ENCODE data around the gene PDE7B. TPM values are rescaled to one million over a fixed set of nuclear protein-coding genes. Genes with fewer than 3 reads are reported as not detected.

PDE7B gene
- total RNA-seq, 1 experiment from 2014 or later = not detected

DNA sequence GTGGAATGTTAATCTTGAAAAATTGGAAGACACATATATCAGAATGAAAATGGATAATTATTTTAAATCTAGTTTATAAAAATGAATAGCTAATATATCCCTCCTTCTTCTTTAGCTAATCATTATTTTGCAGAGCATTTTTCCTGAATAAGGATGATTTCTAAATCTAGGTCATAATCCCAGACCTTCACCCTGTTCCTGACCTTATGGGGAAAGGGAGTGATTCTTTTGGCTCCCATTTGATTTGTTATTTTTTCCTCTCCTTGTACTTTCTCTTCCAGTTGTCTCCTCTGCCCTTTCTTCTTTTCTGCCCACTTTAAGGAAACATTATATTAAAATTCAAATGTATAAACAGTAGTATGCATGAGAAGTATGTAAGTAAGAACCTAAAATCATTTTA, 208.6 kb downstream of the PDE7B start:
- H3K36me3 Mint-ChIP-seq = no peaks in the 10 kb centered on the region
- POLR2A ChIA-PET = no interaction called here
- no peak overlapping the region for H3K27ac Mint-ChIP-seq
- ATAC-seq = no peak
- H3K9me3 Mint-ChIP-seq = no peaks in the 10 kb centered on the region
- TF ChIP-seq GRHL2 (CRISPR knock-in tag; IDR thresholded peaks at IDR 0.05; ENCODE audit: insufficient replicate concordance, severe bottlenecking) = no peak
- TF ChIP-seq ELF4 (CRISPR knock-in tag; IDR thresholded peaks at IDR 0.05; ENCODE audit: low read depth) = no peak
- TF ChIP-seq MYBL2 (CRISPR knock-in tag; IDR thresholded peaks at IDR 0.05) = no peak
- TF ChIP-seq E2F5 (CRISPR knock-in tag; IDR thresholded peaks at IDR 0.05) = no peak
- no peak for TF ChIP-seq FOXP1 (CRISPR knock-in tag; IDR thresholded peaks at IDR 0.05; ENCODE audit: borderline replicate concordance)
- TF ChIP-seq ZBTB21 (CRISPR knock-in tag; IDR thresholded peaks at IDR 0.05; ENCODE audit: borderline replicate concordance) = no peak
- no peak overlapping the region for H3K4me3 Mint-ChIP-seq
- no peaks in the 10 kb centered on the region for H3K27me3 Mint-ChIP-seq (ENCODE audit: low read depth)
- no peak for DNase-seq (ENCODE audit: low spot score)
- CTCF ChIA-PET = interaction anchor here (0.8 kb wide), 1 partner anchor 15 kb away, joined by 3 read pairs; no protein-coding TSS in a partner anchor
- H3K4me1 Mint-ChIP-seq = 0 out of 2 replicates have a peak, but pooled peaks cover 3% of the 10 kb centered on the region

- Mint-ChIP-seq H3K27ac (no peak overlapping the region), H3K4me3 (no peak overlapping the region), H3K9me3 (no peaks in the 10 kb centered on the region), H3K36me3 (no peaks in the 10 kb centered on the region), H3K27me3 (ENCODE audit: low read depth) (no peaks in the 10 kb centered on the region), H3K4me1 (0 out of 2 replicates have a peak, but pooled peaks cover 3% of the 10 kb centered on the region)
- ChIA-PET CTCF (interaction anchor here (0.8 kb wide), 1 partner anchor 16 kb away, joined by 3 read pairs; no protein-coding TSS in a partner anchor), POLR2A (no interaction called here)
- DNase-seq (ENCODE audit: low spot score) = no peak
- no peak for TF ChIP-seq TEAD4 (CRISPR knock-in tag; IDR thresholded peaks at IDR 0.05)
- TF ChIP-seq RELA (CRISPR knock-in tag; IDR thresholded peaks at IDR 0.05; ENCODE audit: borderline replicate concordance) = no peak
- TF ChIP-seq, protein P1, sequence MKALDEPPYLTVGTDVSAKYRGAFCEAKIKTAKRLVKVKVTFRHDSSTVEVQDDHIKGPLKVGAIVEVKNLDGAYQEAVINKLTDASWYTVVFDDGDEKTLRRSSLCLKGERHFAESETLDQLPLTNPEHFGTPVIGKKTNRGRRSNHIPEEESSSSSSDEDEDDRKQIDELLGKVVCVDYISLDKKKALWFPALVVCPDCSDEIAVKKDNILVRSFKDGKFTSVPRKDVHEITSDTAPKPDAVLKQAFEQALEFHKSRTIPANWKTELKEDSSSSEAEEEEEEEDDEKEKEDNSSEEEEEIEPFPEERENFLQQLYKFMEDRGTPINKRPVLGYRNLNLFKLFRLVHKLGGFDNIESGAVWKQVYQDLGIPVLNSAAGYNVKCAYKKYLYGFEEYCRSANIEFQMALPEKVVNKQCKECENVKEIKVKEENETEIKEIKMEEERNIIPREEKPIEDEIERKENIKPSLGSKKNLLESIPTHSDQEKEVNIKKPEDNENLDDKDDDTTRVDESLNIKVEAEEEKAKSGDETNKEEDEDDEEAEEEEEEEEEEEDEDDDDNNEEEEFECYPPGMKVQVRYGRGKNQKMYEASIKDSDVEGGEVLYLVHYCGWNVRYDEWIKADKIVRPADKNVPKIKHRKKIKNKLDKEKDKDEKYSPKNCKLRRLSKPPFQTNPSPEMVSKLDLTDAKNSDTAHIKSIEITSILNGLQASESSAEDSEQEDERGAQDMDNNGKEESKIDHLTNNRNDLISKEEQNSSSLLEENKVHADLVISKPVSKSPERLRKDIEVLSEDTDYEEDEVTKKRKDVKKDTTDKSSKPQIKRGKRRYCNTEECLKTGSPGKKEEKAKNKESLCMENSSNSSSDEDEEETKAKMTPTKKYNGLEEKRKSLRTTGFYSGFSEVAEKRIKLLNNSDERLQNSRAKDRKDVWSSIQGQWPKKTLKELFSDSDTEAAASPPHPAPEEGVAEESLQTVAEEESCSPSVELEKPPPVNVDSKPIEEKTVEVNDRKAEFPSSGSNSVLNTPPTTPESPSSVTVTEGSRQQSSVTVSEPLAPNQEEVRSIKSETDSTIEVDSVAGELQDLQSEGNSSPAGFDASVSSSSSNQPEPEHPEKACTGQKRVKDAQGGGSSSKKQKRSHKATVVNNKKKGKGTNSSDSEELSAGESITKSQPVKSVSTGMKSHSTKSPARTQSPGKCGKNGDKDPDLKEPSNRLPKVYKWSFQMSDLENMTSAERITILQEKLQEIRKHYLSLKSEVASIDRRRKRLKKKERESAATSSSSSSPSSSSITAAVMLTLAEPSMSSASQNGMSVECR (CRISPR knock-in tag; IDR thresholded peaks at IDR 0.05; ENCODE audit: borderline replicate concordance) = no peak
- no peak for TF ChIP-seq ZNF232 (CRISPR knock-in tag; IDR thresholded peaks at IDR 0.05)
- no peak for TF ChIP-seq RORB (CRISPR knock-in tag; IDR thresholded peaks at IDR 0.05)
- no peak for TF ChIP-seq TEAD1 (CRISPR knock-in tag; IDR thresholded peaks at IDR 0.05)
- no peak for TF ChIP-seq CREB1 (CRISPR knock-in tag; IDR thresholded peaks at IDR 0.05)
- TF ChIP-seq OVOL2 (CRISPR knock-in tag; IDR thresholded peaks at IDR 0.05; ENCODE audit: borderline replicate concordance) = no peak
- TF ChIP-seq NFYB (CRISPR knock-in tag; conservative IDR thresholded peaks at IDR 0.05; ENCODE audit: low read depth) = no peak
- TF ChIP-seq, protein P2, sequence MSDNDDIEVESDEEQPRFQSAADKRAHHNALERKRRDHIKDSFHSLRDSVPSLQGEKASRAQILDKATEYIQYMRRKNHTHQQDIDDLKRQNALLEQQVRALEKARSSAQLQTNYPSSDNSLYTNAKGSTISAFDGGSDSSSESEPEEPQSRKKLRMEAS (CRISPR knock-in tag; IDR thresholded peaks at IDR 0.05) = no peak
- ATAC-seq = no peak
These were observed 209.3 kb downstream of the PDE7B start for GRCh38 chr6:136060759-136061158.

DNA sequence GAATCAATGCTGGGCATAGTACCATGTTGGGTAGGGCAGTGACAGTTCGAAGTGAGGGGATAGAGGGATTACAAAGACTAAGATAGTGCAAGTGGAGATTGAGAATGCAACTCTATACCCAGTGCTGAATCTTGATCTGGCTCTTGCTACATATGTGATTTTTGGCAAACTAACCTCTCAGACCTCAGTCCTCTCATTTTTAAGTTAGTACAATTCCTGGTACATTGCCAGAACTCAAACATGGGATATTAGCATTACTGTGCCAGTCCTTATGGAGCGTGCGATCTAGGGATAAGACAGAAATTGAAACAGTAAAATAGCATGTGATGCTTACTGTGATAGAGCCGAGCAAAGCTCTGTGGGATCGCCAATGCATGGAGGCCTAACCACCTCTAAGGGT, 210.2 kb downstream of the PDE7B start:
- Mint-ChIP-seq H3K27me3 (ENCODE audit: low read depth) (no peaks in the 10 kb centered on the region), H3K9me3 (no peaks in the 10 kb centered on the region), H3K4me1 (0 out of 2 replicates have a peak, but pooled peaks cover 3% of the 10 kb centered on the region), H3K4me3 (no peak overlapping the region), H3K27ac (no peak overlapping the region), H3K36me3 (no peaks in the 10 kb centered on the region)
- ATAC-seq = no peak
- ChIA-PET POLR2A (no interaction called here), CTCF (no interaction called here)
- no peak for DNase-seq (ENCODE audit: low spot score)
- no peak for TF ChIP-seq ELF4 (CRISPR knock-in tag; IDR thresholded peaks at IDR 0.05; ENCODE audit: low read depth)
- TF ChIP-seq ZMAT4 (CRISPR knock-in tag; IDR thresholded peaks at IDR 0.05) = no peak
- no peak for TF ChIP-seq E2F5 (CRISPR knock-in tag; IDR thresholded peaks at IDR 0.05)
- TF ChIP-seq ESRRA (CRISPR knock-in tag; IDR thresholded peaks at IDR 0.05; ENCODE audit: borderline replicate concordance) = no peak
- no peak for TF ChIP-seq CDX4 (CRISPR knock-in tag; IDR thresholded peaks at IDR 0.05; ENCODE audit: borderline replicate concordance)
- TF ChIP-seq RELA (CRISPR knock-in tag; IDR thresholded peaks at IDR 0.05; ENCODE audit: borderline replicate concordance) = no peak
- TF ChIP-seq ATF1 (CRISPR knock-in tag; IDR thresholded peaks at IDR 0.05) = no peak
- TF ChIP-seq, protein P3, sequence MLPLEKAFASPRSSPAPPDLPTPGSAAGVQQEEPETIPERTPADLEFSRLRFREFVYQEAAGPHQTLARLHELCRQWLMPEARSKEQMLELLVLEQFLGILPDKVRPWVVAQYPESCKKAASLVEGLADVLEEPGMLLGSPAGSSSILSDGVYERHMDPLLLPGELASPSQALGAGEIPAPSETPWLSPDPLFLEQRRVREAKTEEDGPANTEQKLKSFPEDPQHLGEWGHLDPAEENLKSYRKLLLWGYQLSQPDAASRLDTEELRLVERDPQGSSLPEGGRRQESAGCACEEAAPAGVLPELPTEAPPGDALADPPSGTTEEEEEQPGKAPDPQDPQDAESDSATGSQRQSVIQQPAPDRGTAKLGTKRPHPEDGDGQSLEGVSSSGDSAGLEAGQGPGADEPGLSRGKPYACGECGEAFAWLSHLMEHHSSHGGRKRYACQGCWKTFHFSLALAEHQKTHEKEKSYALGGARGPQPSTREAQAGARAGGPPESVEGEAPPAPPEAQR (CRISPR knock-in tag; IDR thresholded peaks at IDR 0.05) = no peak
- no peak for TF ChIP-seq NFYB (CRISPR knock-in tag; conservative IDR thresholded peaks at IDR 0.05; ENCODE audit: low read depth)

All from WTC11 (cell line).